GM19395 (cell line): Measurements from ENCODE around the gene CNOT6L.
"Not testable (repeated sequence)": the region's sequence is repeated elsewhere in the genome, so short reads cannot be mapped to it uniquely, and the experiment has no call there.

Experiments
- ATAC-seq: cut with Tn5 transposase; IDR thresholded peaks from one replicate; pipeline ENCODE4 v1.9.1; 2021; ENCODE audit warnings: mild to moderate bottlenecking, moderate library complexity; ENCODE audit not compliant: unreplicated experiment

Gene CNOT6L

GRCh38 chr4:77818602-77819403, at the start of gene CNOT6L:
TSS of gene CNOT6L (minus strand) at chr4:77819368. CDS start at chr4:77819308, 60 bp downstream.
- ATAC-seq = peak; percentile 18

- no peak for ATAC-seq
Measured at GRCh38 chr4:77865259-77865658, 46.1 kb upstream of the CNOT6L start.

GRCh38 chr4:77863341-77863740, 44.2 kb upstream of the CNOT6L start:
- not testable (repeated sequence) for ATAC-seq

- ATAC-seq = peak; percentile 88
Measured at GRCh38 chr4:77862478-77863216, 43.5 kb upstream of the CNOT6L start, which contains the start of gene MRPL1. TSS of gene MRPL1 (plus strand) at chr4:77862830. CDS start at chr4:77862849, 19 bp downstream.

- ATAC-seq = no peak
Measured at GRCh38 chr4:77861495-77861894, 42.3 kb upstream of the CNOT6L start.

GRCh38 chr4:77859256-77859655, 40.1 kb upstream of the CNOT6L start:
- no peak for ATAC-seq

- ATAC-seq = no peak
Measured at GRCh38 chr4:77856152-77856551, 37.0 kb upstream of the CNOT6L start.

GRCh38 chr4:77854431-77855111, 35.4 kb upstream of the CNOT6L start:
- ATAC-seq = no peak

GRCh38 chr4:77852892-77853495, 33.8 kb upstream of the CNOT6L start:
- ATAC-seq = peak; percentile 94

- no peak for ATAC-seq
Measured at GRCh38 chr4:77849278-77849965, 30.3 kb upstream of the CNOT6L start.

GRCh38 chr4:77848508-77848907, 29.3 kb upstream of the CNOT6L start:
- no peak for ATAC-seq

GRCh38 chr4:77845929-77846328, 26.8 kb upstream of the CNOT6L start:
- no peak for ATAC-seq

GRCh38 chr4:77845400-77845799, 26.2 kb upstream of the CNOT6L start:
- no peak for ATAC-seq

GRCh38 chr4:77844363-77844762, 25.2 kb upstream of the CNOT6L start:
- ATAC-seq = no peak

- ATAC-seq = no peak
Measured at GRCh38 chr4:77843628-77844027, 24.5 kb upstream of the CNOT6L start.

GRCh38 chr4:77834403-77834802, 15.2 kb upstream of the CNOT6L start:
- no peak for ATAC-seq

- ATAC-seq = no peak
Measured at GRCh38 chr4:77833126-77833724, 14.1 kb upstream of the CNOT6L start.

GRCh38 chr4:77827343-77827742, 8.2 kb upstream of the CNOT6L start:
- peak; percentile 80 for ATAC-seq

GRCh38 chr4:77826275-77826674, 7.1 kb upstream of the CNOT6L start:
- no peak for ATAC-seq

GRCh38 chr4:77821775-77822174, 2.6 kb upstream of the CNOT6L start:
- ATAC-seq = no peak
